Right lung (tissue), 5 donors: ENCODE results near the gene AIRE. TPM values are rescaled to one million over a fixed set of nuclear protein-coding genes. Genes with fewer than 3 reads are reported as not detected.
"Not testable (repeated sequence)": the region's sequence is repeated elsewhere in the genome, so short reads cannot be mapped to it uniquely, and the experiment has no call there.

Experiments used
- DNase-seq, 2 donors: peaks; one replicate each; pipeline ENCODE4 v3.0.0-alpha.2; 2013
- polyA plus RNA-seq, 5 donors: library from polyadenylated mRNA; unstranded; fragments of 120-200 nt; gene quantifications; one replicate each; pipeline versions ENCODE4 v1.2.1 to v1.2.3, GENCODE V29; 2013; ENCODE audit warnings: inconsistent platforms in 1 of 5, low replicate concordance in 1 of 5; ENCODE audit not compliant: insufficient read length in 5 of 5, insufficient read depth in 1 of 5

Gene AIRE
- polyA plus RNA-seq, 5 donors: 0.06 to 0.18 (median 0.12) TPM

- DNase-seq: no peak
Measured at GRCh38 chr21:44291078-44291935, 5.6 kb downstream of the AIRE start.

- DNase-seq: no peak
Measured at GRCh38 chr21:44291936-44292811, 6.5 kb downstream of the AIRE start.

- DNase-seq: no peak
Measured at GRCh38 chr21:44292812-44293195, 7.1 kb downstream of the AIRE start.

- no peak for DNase-seq
Measured at GRCh38 chr21:44293551-44294231, 8.0 kb downstream of the AIRE start.

- peak; percentile 62 to 71 for DNase-seq
Measured at GRCh38 chr21:44294391-44295162, 8.9 kb downstream of the AIRE start.

- no peak for DNase-seq
Measured at GRCh38 chr21:44295163-44295573, 9.5 kb downstream of the AIRE start.

- DNase-seq: no peak
Measured at GRCh38 chr21:44295646-44296045, 10.0 kb downstream of the AIRE start.

GRCh38 chr21:44296103-44296519, 10.4 kb downstream of the AIRE start:
- DNase-seq: no peak

GRCh38 chr21:44296916-44297315, 11.2 kb downstream of the AIRE start:
- DNase-seq: no peak

GRCh38 chr21:44297525-44298290, 12.0 kb downstream of the AIRE start:
- peak; percentile 67 to 80 for DNase-seq

- no peak for DNase-seq
Measured at GRCh38 chr21:44298301-44298700, 12.6 kb downstream of the AIRE start.

GRCh38 chr21:44299085-44299457, 13.4 kb downstream of the AIRE start:
- DNase-seq: no peak

GRCh38 chr21:44299458-44300261, 14.0 kb downstream of the AIRE start, which contains the start of gene PFKL:
Gene PFKL (plus strand): TSS chr21:44300053. CDS start chr21:44300106, 53 bp downstream.
- peak; percentile 43 to 63 for DNase-seq

GRCh38 chr21:44300262-44300959, 14.7 kb downstream of the AIRE start:
- peak; percentile 42 to 51 for DNase-seq

GRCh38 chr21:44301141-44301540, 15.5 kb downstream of the AIRE start:
- no peak for DNase-seq

- no peak for DNase-seq
Measured at GRCh38 chr21:44301961-44302406, 16.3 kb downstream of the AIRE start.

GRCh38 chr21:44302573-44303401, 17.1 kb downstream of the AIRE start:
- not testable (repeated sequence) for DNase-seq

GRCh38 chr21:44303490-44303981, 17.9 kb downstream of the AIRE start:
- no peak for DNase-seq
